GF-D8 (cell line): ENCODE data around the gene ME1.

Experiments used
- DNase-seq: peaks from one replicate; lab custom pipeline; 2025; lab: John Stamatoyannopoulos, UW

Gene ME1

DNA sequence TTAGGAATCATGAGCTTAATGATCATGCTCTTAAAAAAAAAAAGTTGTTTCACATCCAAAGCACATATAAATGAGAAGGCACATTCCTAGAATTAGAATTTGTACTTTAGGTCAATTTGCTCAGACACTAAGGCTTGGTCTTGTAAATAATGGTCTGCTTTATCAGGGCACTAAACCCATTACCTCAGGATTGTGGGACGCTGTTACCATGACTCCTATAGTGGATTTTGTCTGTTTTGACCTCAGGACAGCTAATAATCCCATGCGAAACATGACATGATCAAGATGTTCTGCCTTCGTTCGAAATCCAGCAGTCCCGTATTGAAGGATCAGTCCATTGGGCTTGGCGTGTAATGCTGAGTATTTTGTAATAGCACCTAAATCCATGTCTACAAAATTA, 240.2 kb downstream of the ME1 start:
- DNase-seq = no peak

- DNase-seq = no peak
Measured at GRCh38 chr6:83188501-83188900, 242.3 kb downstream of the ME1 start.

DNA sequence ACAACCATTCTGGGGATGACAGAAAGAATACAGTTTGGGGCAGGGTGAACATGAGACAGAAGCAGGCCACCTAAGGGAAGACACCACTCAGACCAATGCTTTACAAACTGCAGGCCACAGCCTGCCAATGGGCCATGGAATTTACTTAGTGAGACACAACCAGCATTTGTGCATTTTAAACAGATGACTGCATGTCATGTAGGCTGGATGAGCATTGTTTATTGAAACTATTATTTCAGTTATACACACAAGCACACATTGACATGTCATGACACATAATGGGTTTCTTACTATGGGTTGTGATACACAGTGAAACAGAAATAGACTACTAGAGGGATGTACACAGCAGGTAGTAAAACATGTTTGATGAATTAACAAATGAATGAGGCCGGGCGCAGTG, 245.8 kb downstream of the ME1 start:
- no peak for DNase-seq

DNA sequence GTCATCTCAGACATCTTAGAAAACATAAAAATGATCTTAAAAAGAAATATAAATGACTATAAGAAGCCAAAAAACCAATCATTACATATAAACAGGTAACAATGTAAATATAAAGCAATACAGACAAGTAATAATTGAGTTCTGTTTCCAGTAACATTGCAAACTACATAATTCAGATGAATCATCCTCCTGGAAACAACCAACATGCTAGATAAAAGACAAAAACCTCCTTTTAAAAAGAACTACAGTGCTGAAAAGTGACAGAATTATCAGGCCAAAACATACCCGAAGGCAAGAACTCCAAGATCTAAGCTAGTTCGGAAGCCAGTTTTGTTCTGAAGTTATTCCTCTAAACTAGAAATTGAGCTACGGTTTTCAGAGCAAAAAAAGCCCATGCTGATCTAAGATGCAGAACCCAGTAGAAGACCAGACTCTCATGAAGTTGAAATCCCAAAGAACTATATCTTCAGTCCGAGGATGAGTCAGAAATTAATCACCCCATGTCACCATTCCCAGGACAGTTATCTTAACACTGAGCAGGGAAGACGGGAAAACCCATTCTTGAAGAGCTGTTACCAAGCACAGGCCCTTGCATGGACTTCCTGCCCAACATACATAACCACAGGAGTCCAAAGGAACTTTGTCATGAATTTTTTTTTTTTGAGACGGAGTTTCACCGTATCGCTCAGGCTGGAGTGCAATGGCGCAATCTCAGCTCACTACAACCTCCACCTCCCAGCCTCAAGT, 247.6 kb downstream of the ME1 start:
- no peak for DNase-seq

- DNase-seq = no peak
Measured at GRCh38 chr6:83182114-83182513, 248.7 kb downstream of the ME1 start.

DNA sequence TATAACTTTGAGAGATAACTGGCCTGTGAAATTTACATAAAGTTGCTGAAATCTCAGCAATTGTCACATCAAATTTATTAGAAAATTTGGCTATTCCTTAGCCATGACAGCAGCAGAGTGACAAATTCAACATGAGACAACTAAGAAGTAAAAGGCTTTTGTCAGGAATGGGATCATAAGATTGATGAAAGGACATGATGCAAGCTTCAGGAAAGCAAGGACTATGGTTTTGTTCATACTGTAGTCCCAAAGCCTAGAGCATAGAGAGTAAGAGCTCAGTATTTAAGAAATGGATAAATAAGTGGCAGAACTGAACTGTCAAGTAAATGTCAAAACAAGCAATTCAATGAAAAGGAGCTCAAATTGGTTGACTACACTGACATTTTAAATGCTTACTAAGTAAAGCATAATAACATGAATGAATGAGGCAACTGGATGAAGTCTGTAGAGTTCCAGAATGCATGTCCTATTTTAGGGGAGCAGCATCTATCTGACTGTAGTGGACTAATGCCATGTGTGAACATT, 250.4 kb downstream of the ME1 start:
- DNase-seq = no peak

GRCh38 chr6:83176246-83176645, 254.6 kb downstream of the ME1 start:
- no peak for DNase-seq

GRCh38 chr6:83169511-83169910, 261.3 kb downstream of the ME1 start:
- no peak for DNase-seq

- DNase-seq = no peak
Measured at GRCh38 chr6:83169106-83169505, 261.7 kb downstream of the ME1 start.

- DNase-seq = no peak
Measured at GRCh38 chr6:83168556-83168955, 262.3 kb downstream of the ME1 start.

DNA sequence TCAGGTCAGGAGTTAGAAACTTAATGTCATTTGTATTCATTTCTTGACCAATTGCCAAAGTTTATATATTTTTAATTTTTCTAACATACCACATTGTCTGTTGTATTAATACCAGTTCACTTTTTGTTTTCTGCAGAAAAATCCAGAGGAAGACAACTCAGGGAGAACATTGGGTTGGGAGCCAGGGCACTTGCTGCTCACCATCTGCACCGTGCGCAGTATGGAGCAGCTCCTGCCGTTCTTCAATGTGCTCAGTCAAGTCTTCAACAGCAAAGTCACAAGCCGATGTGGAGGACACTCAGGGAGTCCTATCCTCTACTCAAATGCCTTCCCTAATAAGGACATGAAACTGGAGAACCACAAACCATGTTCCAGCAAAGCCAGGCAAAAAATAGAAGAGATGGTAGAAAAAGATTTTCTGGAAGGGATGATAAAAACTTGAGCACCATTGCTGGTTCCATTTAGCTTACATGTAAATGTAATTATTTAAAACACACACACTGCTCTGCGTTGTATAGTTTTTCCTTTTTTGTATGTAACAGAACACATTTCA, 263.0 kb downstream of the ME1 start:
- DNase-seq = no peak
